Left lung (tissue), 10 donors: ENCODE results near the gene RPRM. TPM values are rescaled to one million over a fixed set of nuclear protein-coding genes. Genes with fewer than 3 reads are reported as not detected.
A peak's percentile ranks its signal among the peaks of the same experiment; 100 is the strongest.
"Not testable (repeated sequence)": the region's sequence is repeated elsewhere in the genome, so short reads cannot be mapped to it uniquely, and the experiment has no call there.

Experiments used
- ATAC-seq: fragments of 200-7000 bp; cut with Tn5 transposase; one replicate; pipeline ENCODE4 v1.9.1; 2020; ENCODE audit warnings: moderate library complexity
- DNase-seq, 4 donors: peaks; one replicate each; pipeline ENCODE4 v3.0.0-alpha.2; 2013 to 2020
- H3K27ac ChIP-seq, 2 donors: fragments of 200-600 bp; sonication (generic) in 1 of 2; one replicate each; pipeline versions ENCODE4 v1.5.0 to v1.8.0; 2020 to 2021
- H3K27me3 ChIP-seq, 2 donors: fragments of 200-600 bp; sonication (generic) in 1 of 2; one replicate each; pipeline versions ENCODE4 v1.5.0 to v1.8.0; 2020 to 2021
- H3K36me3 ChIP-seq, 2 donors: fragments of 200-600 bp; sonication (generic) in 1 of 2; one replicate each; pipeline versions ENCODE4 v1.5.0 to v1.8.0; 2020 to 2021
- H3K4me1 ChIP-seq, 2 donors: fragments of 200-600 bp; one replicate each; pipeline ENCODE4 v1.8.0; 2021
- H3K4me3 ChIP-seq, 2 donors: fragments of 200-600 bp; sonication (generic) in 1 of 2; one replicate each; pipeline versions ENCODE4 v1.5.0 to v1.8.0; 2020 to 2021; ENCODE audit warnings: mild to moderate bottlenecking in 1 of 2
- H3K9me3 ChIP-seq, 2 donors: fragments of 200-600 bp; sonication (generic) in 1 of 2; one replicate each; pipeline versions ENCODE4 v1.5.0 to v1.8.0; 2020 to 2021
- intact Hi-C, 2 donors: fragments of 100-400 bp; cut with DNase I; formaldehyde crosslinking; loops; one replicate each; pipeline versions ENCODE4 v1.11.2 to v1.14.2; 2022
- polyA plus RNA-seq, 6 donors: library from polyadenylated mRNA; unstranded; fragments of 120-200 nt; gene quantifications; one replicate each; pipeline ENCODE4 v1.2.1, GENCODE V29; 2013; ENCODE audit not compliant: insufficient read length in 6 of 6
- total RNA-seq, 2 donors: library from RNA; stranded (reverse); fragmentation: NEBNext Ultra II Directional; extraction: Animal tissue kit (Norgen Biotek cat#: 25700); gene quantifications; one replicate each; pipeline ENCODE4 v1.2.1, GENCODE V29; 2021
- TF ChIP-seq, protein P1 (sequence below), 2 donors: fragments of 200-600 bp; sonication (generic) in 1 of 2; IDR thresholded peaks; one replicate each; pipeline versions ENCODE4 v1.5.0 to v1.8.0; 2021; ENCODE audit warnings: antibody characterized with exemption in 2 of 2
- donor health status: DM: no; HTN: yes; CAD: no.
- donor health status: DM: no; HTN: no; CAD: no.

Gene RPRM
- total and polyA plus RNA-seq, 8 donors, result 0.50 to 1.9 (median 0.82) TPM; not detected in 1

GRCh38 chr2:153509133-153509532, 30.6 kb upstream of the RPRM start:
- Histone ChIP-seq H3K27me3 (peaks cover 0 to 4% of the 10 kb centered on the region in 2 donors), H3K36me3 (no peaks in the 10 kb centered on the region), H3K4me3 (no peak overlapping the region), H3K4me1 (no peaks in the 10 kb centered on the region), H3K9me3 (peaks cover 0 to 15% of the 10 kb centered on the region in 2 donors), H3K27ac (no peak overlapping the region)
- DNase-seq (peak in 1 of 4 donors; percentile 55), ATAC-seq (no peak)
- TF ChIP-seq, protein P1, sequence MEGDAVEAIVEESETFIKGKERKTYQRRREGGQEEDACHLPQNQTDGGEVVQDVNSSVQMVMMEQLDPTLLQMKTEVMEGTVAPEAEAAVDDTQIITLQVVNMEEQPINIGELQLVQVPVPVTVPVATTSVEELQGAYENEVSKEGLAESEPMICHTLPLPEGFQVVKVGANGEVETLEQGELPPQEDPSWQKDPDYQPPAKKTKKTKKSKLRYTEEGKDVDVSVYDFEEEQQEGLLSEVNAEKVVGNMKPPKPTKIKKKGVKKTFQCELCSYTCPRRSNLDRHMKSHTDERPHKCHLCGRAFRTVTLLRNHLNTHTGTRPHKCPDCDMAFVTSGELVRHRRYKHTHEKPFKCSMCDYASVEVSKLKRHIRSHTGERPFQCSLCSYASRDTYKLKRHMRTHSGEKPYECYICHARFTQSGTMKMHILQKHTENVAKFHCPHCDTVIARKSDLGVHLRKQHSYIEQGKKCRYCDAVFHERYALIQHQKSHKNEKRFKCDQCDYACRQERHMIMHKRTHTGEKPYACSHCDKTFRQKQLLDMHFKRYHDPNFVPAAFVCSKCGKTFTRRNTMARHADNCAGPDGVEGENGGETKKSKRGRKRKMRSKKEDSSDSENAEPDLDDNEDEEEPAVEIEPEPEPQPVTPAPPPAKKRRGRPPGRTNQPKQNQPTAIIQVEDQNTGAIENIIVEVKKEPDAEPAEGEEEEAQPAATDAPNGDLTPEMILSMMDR (IDR thresholded peaks at IDR 0.05), result no peak
- intact Hi-C loops, result no loop called here

DNA sequence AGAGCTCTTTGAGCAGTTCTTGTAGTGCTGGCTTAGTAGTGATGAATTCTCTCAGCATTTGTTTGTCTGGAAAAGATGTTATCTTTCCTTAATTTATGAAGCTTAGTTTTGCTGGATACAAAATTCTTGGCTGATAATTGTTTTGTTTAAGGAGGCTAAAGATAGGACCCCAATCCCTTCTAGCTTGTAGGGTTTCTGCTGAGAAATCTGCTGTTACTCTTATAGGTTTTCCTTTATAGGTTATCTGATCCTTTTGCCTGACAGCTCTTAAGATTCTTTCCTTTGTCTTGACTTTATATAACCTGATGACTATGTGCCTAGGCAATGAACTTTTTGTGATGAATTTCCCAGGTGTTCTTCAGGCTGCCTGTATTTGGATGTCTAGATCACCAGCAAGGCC, 27.9 kb upstream of the RPRM start:
- H3K4me1 ChIP-seq, ATAC-seq, H3K36me3 ChIP-seq, H3K27me3 ChIP-seq, intact Hi-C loops, H3K27ac ChIP-seq, DNase-seq, H3K4me3 ChIP-seq: not testable (repeated sequence)
- H3K9me3 ChIP-seq, result peaks cover 0 to 15% of the 10 kb centered on the region in 2 donors

DNA sequence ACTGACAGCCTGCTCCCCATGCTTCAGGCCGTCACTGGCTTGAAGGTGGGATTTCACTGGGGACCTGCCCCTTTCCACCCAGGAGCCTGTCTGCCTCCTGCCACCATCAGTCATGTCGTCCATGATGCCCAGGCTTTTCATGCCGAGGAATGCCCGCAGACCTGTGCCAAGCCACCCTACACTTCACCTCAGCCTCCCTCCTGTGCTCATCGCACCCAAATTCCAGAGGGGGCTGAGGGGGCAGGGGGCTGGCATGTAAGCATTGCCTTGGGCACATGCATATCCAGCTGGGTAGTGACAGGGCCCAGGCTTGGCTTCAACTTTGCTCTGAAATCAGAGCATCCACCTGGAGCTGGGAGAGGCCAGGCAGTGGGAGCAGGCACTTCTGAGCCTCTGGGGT, 20.9 kb upstream of the RPRM start:
- Histone ChIP-seq H3K4me3 (no peak overlapping the region), H3K4me1 (no peaks in the 10 kb centered on the region), H3K9me3 (no peaks in the 10 kb centered on the region), H3K27me3 (no peaks in the 10 kb centered on the region), H3K36me3 (no peaks in the 10 kb centered on the region), H3K27ac (no peak overlapping the region)
- intact Hi-C loops, result no loop called here
- TF ChIP-seq, protein P1 (IDR thresholded peaks at IDR 0.05), result no peak
- ATAC-seq (no peak), DNase-seq (no peak)

- peak in 1 of 4 donors; percentile 69 for DNase-seq
- no peak overlapping the region for H3K27ac ChIP-seq
- no peak for ATAC-seq
- H3K9me3 ChIP-seq, result no peaks in the 10 kb centered on the region
- no peak overlapping the region for H3K4me3 ChIP-seq
- H3K36me3 ChIP-seq, result no peaks in the 10 kb centered on the region
- intact Hi-C loops, result no loop called here
- TF ChIP-seq, protein P1 (IDR thresholded peaks at IDR 0.05), result no peak
- no peaks in the 10 kb centered on the region for H3K4me1 ChIP-seq
- H3K27me3 ChIP-seq, result no peaks in the 10 kb centered on the region
These were observed 19.5 kb upstream of the RPRM start for GRCh38 chr2:153497938-153498629.

- TF ChIP-seq, protein P1 (IDR thresholded peaks at IDR 0.05), result no peak
- H3K27me3 ChIP-seq, result no peaks in the 10 kb centered on the region
- no peaks in the 10 kb centered on the region for H3K9me3 ChIP-seq
- intact Hi-C loops, result no loop called here
- no peak overlapping the region for H3K27ac ChIP-seq
- H3K4me3 ChIP-seq, result no peak overlapping the region
- no peaks in the 10 kb centered on the region for H3K4me1 ChIP-seq
- DNase-seq (no peak), ATAC-seq (no peak)
- H3K36me3 ChIP-seq, result no peaks in the 10 kb centered on the region
These were observed 17.2 kb upstream of the RPRM start for GRCh38 chr2:153495725-153496124.

- TF ChIP-seq, protein P1 (IDR thresholded peaks at IDR 0.05), result no peak
- Histone ChIP-seq H3K4me1 (no peaks in the 10 kb centered on the region), H3K9me3 (no peaks in the 10 kb centered on the region), H3K27me3 (peaks cover 0 to 12% of the 10 kb centered on the region in 2 donors), H3K27ac (no peak overlapping the region), H3K36me3 (no peaks in the 10 kb centered on the region), H3K4me3 (no peak overlapping the region)
- intact Hi-C loops, result no loop called here
- DNase-seq (no peak), ATAC-seq (no peak)
These were observed 9.5 kb upstream of the RPRM start for GRCh38 chr2:153488072-153488471.
